Raji (cell line): ENCODE measurements around the gene ESRP2.

Source experiments
- POLR2A ChIP-seq: IDR thresholded peaks from 2 replicates; pipeline ENCODE4 v1.6.1; 2011; ENCODE audit warnings: low read depth, low read length, control low read depth; ENCODE audit not compliant: insufficient read depth

ESRP2 gene

GRCh38 chr16:68235887-68236136 lies at the start of gene ESRP2:
Gene ESRP2, minus strand, starts transcription at chr16:68236127. Its CDS starts 82 bp downstream, at chr16:68236045.
- TF ChIP-seq POLR2A = no peak

- TF ChIP-seq POLR2A = no peak
Observed at GRCh38 chr16:68285683-68286082, 49.8 kb upstream of the ESRP2 start.

DNA sequence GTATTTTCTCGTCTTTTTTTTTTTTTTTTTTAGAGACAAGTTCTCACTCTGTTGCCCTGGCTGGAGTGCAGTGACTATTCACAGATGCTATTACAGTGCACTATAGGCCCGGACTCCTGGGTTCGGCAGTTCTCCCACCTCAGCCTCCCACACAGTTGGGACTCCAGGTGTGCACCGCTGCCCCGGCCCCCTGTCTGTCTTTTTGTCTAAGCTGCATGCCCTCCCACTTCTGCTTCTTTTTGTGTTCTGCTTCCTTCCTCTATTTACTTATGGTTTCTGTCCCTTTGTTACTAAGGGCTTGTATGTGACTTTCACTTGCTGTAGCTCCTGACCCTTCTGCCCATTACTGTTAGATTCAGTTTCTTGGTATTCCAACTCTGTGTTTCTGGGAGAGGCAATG lies 48.9 kb upstream of the ESRP2 start:
- TF ChIP-seq POLR2A = no peak

DNA sequence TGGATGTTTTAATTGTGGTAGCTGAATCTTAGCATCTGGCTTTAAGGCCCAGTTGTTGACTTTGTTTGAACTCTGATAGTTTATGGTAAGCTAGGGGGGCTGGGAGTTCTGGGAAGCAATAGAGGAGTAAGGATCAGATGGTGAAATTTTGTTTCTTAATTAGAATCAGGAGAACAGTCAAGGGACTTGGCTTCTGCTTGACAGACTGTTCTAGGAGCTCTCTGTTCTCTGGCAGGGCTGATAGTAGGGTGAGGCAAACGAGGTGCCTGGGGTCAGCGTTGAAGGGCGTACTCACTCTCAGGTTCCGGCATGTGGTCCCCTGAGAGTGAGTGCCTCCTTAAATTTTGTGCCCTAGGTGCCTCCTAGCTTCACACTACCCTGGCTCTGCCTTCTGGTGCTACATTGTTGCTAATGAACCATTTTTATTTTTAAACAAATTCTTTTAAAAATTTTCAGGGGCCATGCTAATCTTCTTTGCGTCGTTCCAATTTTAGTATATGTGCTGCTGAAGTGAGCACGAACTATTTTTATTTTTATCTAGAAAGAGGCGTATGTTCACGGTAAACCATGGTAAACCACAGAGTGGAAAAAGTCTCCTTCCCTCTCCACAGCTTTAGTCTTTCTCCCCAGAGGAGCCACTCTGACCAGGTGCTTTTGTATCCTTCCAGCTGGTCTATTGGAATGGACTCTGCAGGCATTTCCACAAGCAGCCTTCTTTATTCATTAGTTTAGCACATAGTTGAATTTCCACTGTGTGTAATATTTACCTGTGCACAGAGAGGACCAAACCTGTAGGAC lies 48.1 kb upstream of the ESRP2 start:
- no peak for TF ChIP-seq POLR2A

DNA sequence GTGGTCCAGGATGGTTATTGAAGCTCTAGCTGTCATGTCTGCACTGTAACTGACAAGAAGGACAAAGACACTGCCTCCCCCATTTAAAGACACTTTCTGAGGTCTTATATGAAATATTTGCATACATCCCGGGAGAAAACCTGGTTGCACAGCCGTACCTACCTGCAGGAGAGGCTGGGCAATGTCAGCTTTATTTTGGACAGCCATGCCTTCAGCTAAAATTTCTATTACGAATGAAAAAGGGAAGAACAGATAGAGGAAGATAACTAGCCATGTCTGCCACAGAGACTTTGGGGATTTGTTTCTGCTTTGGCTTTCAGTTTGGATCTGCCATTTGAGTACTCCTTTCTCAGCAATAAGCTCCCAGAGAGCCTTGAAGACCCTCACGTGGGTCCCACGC lies 47.4 kb upstream of the ESRP2 start:
- no peak for TF ChIP-seq POLR2A

DNA sequence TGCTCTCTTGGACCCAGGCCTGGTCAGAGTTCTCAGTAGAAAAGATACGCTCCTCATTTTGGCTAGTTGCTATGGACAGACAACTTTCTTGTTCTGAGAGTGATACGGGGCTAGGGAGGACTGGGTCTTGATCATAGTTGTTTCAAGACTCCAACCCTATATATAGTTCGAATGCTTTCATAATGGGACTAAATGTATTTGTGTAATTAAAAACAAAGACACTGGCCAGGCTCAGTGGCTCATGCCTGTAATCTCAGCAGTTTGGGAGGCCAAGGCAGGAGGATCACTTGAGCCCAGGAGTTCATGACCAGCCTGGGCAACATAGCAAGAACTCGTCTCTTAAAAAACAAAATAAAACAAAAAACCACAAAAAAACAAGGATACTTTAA lies 46.1 kb upstream of the ESRP2 start:
- TF ChIP-seq POLR2A = no peak

- no peak for TF ChIP-seq POLR2A
Observed at GRCh38 chr16:68281368-68282063, 45.6 kb upstream of the ESRP2 start.

GRCh38 chr16:68279726-68280558 lies 44.0 kb upstream of the ESRP2 start:
- no peak for TF ChIP-seq POLR2A

DNA sequence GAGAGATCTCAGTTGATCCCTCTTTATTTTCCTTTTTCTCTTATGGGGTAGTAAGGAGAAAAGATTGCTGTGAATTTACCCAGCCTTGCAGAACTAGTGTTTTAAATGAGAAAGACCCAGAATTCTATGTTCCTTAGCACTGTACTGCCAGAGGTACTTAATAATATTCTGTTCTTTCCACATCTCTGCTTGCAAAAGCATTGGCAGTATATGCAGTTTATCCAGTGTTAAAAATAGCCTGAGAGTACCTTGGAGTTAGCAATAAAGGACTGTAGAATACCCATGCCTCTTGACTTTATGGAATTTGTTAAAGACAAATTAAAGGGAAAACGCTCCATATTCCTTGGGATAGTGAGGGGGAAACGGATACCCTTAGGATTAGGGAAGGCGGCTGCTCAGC lies 40.3 kb upstream of the ESRP2 start:
- TF ChIP-seq POLR2A = no peak

GRCh38 chr16:68275611-68276191 lies 39.8 kb upstream of the ESRP2 start:
- no peak for TF ChIP-seq POLR2A

- TF ChIP-seq POLR2A = no peak
Observed at GRCh38 chr16:68274441-68274840, 38.5 kb upstream of the ESRP2 start.

DNA sequence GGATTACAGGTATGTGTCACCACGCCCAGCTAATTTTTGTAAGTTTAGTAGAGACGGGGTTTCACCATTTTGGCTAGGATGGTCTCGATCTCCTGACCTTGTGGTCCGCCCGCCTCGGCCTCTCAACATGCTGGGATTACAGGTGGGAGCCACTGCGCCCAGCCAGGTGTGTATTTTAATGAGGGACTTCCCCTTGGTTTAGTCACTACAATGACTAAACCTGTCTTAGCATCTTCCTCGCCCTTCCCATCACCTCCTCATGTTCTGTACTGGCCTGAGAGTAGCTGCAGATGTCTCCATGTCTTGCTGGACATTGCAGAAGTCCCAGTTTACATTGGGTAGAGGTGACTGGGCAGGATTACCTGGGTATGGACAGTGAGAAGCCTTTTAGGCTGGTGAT lies 38.0 kb upstream of the ESRP2 start:
- no peak for TF ChIP-seq POLR2A

GRCh38 chr16:68273459-68273858 lies 37.5 kb upstream of the ESRP2 start:
- TF ChIP-seq POLR2A = no peak

DNA sequence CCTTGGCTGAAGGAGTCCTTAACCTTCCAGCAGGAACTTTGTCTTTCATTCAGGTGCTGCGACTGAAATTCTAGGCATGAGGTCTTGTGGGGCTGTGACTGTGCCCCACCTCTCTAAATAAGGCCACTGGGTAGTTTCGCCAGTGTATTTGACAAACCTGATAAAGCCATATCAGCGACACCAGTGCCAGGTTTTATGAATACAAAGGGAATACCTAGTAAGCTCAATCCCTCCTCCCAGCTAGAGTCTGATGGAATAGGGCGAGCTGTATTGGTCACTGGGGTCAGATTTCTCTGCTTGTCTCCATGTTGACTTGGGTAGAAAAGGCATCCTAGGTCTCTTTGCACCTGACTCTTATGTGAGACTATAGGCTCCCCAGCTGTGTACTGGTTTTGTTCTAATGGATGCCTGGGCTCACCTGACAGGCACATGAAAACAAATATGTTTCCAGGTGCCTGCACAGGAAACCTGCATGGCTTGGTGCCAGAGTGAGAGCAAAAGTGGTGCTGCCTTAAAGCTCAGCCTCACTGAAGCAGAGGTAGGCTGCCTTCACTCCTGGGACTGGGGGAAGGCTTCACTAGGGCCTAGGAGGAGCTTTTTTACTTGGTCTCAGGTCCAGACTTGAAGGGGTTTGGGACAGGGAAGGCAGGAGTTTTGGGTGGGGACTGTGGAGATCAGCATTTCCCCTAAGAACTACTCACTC lies 36.7 kb upstream of the ESRP2 start:
- TF ChIP-seq POLR2A = no peak

- TF ChIP-seq POLR2A = no peak
Observed at GRCh38 chr16:68270353-68270752, 34.4 kb upstream of the ESRP2 start.

DNA sequence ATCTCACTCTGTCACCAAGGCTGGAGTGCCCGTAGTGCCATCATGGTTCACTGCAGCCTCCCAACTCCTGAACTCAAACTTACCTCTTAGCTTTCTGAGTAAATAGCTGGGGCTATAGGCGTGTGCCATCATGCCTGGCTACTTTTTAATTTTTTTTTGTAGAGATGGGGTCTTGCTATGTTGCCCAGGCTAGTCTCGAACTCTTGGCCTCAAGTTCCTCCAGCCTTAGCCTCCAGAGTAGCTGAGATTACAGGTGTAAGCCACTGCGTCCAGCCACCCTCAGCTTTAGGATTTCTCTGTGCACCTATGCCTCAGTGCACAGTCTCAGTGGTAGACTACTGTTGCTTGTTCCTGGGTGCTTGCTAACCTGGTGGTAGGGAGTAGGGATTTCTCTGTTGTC lies 33.9 kb upstream of the ESRP2 start:
- TF ChIP-seq POLR2A = no peak
